ENCODE data around the gene CACNB3. TPM values are rescaled to one million over a fixed set of nuclear protein-coding genes. Genes with fewer than 3 reads are reported as not detected.

CACNB3 gene
- total and polyA plus RNA-seq, 2 of the 13 experiments (the other 11 are each of a cell fraction or from before 2014, with no cell fraction given), result 0.29 to 0.54 TPM

DNA sequence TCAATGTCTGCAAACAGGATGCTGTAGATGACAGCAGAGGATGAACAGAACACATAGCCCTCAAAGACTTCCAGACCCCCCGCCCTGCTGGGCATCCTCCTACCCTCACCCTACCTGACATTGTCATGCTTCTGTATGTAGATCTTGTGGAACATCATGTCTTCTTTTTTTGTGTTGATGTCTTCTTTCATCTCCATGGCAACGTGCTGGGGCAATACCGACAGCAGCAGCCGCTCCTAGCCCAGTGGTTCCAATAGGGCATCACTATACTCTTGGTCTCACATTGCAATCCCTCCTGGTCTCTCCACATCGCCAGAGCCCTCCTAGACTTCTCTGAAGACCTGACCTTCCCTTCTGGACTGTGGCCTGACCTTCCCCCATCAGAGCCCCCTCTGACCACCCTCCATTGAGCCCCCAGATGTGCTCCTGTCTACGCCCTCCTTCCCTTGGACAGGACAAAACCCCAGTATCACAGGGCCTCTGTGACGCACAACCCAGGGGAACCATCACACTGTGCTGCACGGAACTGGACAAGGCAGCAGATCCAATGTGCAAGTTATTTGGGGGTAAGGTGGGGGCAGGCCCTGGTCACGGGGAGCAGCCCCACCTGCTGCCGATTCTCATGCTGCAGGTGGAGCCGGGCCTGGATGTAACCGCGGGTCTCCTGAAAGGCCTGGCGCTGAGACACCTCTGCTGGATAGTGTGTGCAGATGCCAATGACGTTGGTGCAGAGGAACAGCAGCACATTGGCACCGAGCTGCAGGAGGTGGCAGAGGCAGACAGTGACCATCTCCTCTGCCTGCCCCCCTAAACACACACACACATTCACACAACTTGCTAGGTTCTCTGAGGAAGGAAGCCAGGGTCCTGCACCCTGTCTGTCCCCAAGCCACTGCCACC lies 40.5 kb upstream of the CACNB3 start:
- Histone ChIP-seq H3K9ac (ENCODE audit: insufficient read depth, low read depth, low read length) (no peak overlapping the region), H3K4me3 (replicated peaks in 1 of 3; ENCODE audit: insufficient read depth in 1 of 3, low read depth in 2 of 3, low read length in 3 of 3) (no peak overlapping the region), H3K79me2 (ENCODE audit: insufficient read depth, low read length) (no peaks in the 10 kb centered on the region), H4K20me1 (ENCODE audit: insufficient read depth, low read length) (no peaks in the 10 kb centered on the region), H2AFZ (ENCODE audit: low read length) (no peak overlapping the region), H3K36me3 (replicated peaks in 1 of 2; ENCODE audit: control insufficient read depth in 1 of 2, insufficient read depth in 2 of 2, low read length in 2 of 2) (peaks cover 10 to 28% of the 10 kb centered on the region in 2 experiments; a peak in 4 of 5 replicates), H3K9me3 (ENCODE audit: low read length) (no peaks in the 10 kb centered on the region), H3K4me1 (ENCODE audit: insufficient read depth, low read length) (no peaks in the 10 kb centered on the region), H3K4me2 (ENCODE audit: low read depth, low read length) (no peak overlapping the region), H3K27ac (ENCODE audit: extremely low read length, insufficient read depth, low read length) (no peak overlapping the region), H3K27me3 (ENCODE audit: control insufficient read depth in 1 of 2, insufficient read depth in 2 of 2, low read length in 2 of 2) (no peaks in the 10 kb centered on the region; a peak in 1 of 5 replicates)
- DNase-seq (ENCODE audit: low spot score) (no peak), FAIRE-seq (no peak), ATAC-seq (no peak)
- intact Hi-C loops (cut with micrococcal nuclease; ENCODE audit: unreplicated experiment), result no loop called here
- CTCF ChIA-PET (ENCODE audit: low intra/inter-chr PET ratio, low total read pairs), result no interaction called here
- no TSS peak for BruUV-seq (replicated peaks)
- POLR2A ChIA-PET, result no interaction called here
- in situ Hi-C loops (cut with HindIII; ENCODE audit: extremely low pct_ligation_motif_present, low pct_unique_long_range_greater_than_20kb), result no loop called here
- 96% methylated on average over 6 of the region's 16 CpGs for WGBS (ENCODE audit: low lambda C conversion rate)
- no peak for TF ChIP-seq ZNF180 (CRISPR knock-in tag; IDR thresholded peaks at IDR 0.05; ENCODE audit: borderline replicate concordance, low read depth)
- TF ChIP-seq ZNF629 (CRISPR knock-in tag; conservative IDR thresholded peaks at IDR 0.05), result no peak
- TF ChIP-seq, protein P1, sequence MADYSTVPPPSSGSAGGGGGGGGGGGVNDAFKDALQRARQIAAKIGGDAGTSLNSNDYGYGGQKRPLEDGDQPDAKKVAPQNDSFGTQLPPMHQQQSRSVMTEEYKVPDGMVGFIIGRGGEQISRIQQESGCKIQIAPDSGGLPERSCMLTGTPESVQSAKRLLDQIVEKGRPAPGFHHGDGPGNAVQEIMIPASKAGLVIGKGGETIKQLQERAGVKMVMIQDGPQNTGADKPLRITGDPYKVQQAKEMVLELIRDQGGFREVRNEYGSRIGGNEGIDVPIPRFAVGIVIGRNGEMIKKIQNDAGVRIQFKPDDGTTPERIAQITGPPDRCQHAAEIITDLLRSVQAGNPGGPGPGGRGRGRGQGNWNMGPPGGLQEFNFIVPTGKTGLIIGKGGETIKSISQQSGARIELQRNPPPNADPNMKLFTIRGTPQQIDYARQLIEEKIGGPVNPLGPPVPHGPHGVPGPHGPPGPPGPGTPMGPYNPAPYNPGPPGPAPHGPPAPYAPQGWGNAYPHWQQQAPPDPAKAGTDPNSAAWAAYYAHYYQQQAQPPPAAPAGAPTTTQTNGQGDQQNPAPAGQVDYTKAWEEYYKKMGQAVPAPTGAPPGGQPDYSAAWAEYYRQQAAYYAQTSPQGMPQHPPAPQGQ (CRISPR knock-in tag; IDR thresholded peaks at IDR 0.05; ENCODE audit: borderline replicate concordance), result no peak
- TF ChIP-seq, protein P2, sequence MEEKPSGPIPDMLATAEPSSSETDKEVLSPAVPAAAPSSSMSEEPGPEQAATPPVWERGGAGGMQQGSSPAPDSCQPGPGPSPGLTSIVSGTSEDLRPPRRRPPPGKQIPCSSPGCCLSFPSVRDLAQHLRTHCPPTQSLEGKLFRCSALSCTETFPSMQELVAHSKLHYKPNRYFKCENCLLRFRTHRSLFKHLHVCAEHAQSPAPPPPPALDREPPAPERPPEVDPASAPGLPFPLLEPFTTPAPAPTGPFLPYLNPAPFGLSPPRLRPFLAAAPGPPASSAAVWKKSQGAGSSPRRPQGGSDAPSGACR (CRISPR knock-in tag; IDR thresholded peaks at IDR 0.05), result no peak
- TF ChIP-seq HOXA7 (CRISPR knock-in tag; IDR thresholded peaks at IDR 0.05), result no peak
- no peak for TF ChIP-seq ZNF776 (CRISPR knock-in tag; IDR thresholded peaks at IDR 0.05)
- TF ChIP-seq REPIN1 (CRISPR knock-in tag; IDR thresholded peaks at IDR 0.05; ENCODE audit: borderline replicate concordance, low read depth), result no peak
- TF ChIP-seq ZMYM2 (CRISPR knock-in tag; IDR thresholded peaks at IDR 0.05), result no peak
- no peak for TF ChIP-seq NCOA2 (CRISPR knock-in tag; IDR thresholded peaks at IDR 0.05)
- no peak for TF ChIP-seq ZNF441 (CRISPR knock-in tag; IDR thresholded peaks at IDR 0.05; ENCODE audit: borderline replicate concordance)
- TF ChIP-seq KMT2A (CRISPR knock-in tag; IDR thresholded peaks at IDR 0.05), result no peak
- no peak for TF ChIP-seq ZNF816 (CRISPR knock-in tag; IDR thresholded peaks at IDR 0.05; ENCODE audit: borderline replicate concordance)
- TF ChIP-seq TRIM24 (CRISPR knock-in tag; IDR thresholded peaks at IDR 0.05), result no peak
- TF ChIP-seq, protein P3, sequence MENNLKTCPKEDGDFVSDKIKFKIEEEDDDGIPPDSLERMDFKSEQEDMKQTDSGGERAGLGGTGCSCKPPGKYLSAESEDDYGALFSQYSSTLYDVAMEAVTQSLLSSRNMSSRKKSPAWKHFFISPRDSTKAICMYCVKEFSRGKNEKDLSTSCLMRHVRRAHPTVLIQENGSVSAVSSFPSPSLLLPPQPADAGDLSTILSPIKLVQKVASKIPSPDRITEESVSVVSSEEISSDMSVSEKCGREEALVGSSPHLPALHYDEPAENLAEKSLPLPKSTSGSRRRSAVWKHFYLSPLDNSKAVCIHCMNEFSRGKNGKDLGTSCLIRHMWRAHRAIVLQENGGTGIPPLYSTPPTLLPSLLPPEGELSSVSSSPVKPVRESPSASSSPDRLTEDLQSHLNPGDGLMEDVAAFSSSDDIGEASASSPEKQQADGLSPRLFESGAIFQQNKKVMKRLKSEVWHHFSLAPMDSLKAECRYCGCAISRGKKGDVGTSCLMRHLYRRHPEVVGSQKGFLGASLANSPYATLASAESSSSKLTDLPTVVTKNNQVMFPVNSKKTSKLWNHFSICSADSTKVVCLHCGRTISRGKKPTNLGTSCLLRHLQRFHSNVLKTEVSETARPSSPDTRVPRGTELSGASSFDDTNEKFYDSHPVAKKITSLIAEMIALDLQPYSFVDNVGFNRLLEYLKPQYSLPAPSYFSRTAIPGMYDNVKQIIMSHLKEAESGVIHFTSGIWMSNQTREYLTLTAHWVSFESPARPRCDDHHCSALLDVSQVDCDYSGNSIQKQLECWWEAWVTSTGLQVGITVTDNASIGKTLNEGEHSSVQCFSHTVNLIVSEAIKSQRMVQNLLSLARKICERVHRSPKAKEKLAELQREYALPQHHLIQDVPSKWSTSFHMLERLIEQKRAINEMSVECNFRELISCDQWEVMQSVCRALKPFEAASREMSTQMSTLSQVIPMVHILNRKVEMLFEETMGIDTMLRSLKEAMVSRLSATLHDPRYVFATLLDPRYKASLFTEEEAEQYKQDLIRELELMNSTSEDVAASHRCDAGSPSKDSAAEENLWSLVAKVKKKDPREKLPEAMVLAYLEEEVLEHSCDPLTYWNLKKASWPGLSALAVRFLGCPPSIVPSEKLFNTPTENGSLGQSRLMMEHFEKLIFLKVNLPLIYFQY (CRISPR knock-in tag; IDR thresholded peaks at IDR 0.05; ENCODE audit: borderline replicate concordance), result no peak
- TF ChIP-seq NFE2L2 (IDR thresholded peaks at IDR 0.05; ENCODE audit: low read length), result no peak
- TF ChIP-seq, protein P4, sequence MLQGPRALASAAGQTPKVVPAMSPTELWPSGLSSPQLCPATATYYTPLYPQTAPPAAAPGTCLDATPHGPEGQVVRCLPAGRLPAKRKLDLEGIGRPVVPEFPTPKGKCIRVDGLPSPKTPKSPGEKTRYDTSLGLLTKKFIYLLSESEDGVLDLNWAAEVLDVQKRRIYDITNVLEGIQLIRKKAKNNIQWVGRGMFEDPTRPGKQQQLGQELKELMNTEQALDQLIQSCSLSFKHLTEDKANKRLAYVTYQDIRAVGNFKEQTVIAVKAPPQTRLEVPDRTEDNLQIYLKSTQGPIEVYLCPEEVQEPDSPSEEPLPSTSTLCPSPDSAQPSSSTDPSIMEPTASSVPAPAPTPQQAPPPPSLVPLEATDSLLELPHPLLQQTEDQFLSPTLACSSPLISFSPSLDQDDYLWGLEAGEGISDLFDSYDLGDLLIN (CRISPR knock-in tag; IDR thresholded peaks at IDR 0.05; ENCODE audit: borderline replicate concordance), result no peak
- no peak for TF ChIP-seq ZNF563 (CRISPR knock-in tag; IDR thresholded peaks at IDR 0.05)
